Neural cell (in vitro differentiated cells): ENCODE measurements around the gene SGO1.

ENCODE experiments used
- CTCF ChIP-seq: fragments of 450-650 bp; IDR thresholded peaks from 2 replicates; pipeline ENCODE4 v1.5.1; 2014; ENCODE audit warnings: antibody characterized with exemption, mild to moderate bottlenecking, moderate library complexity; ENCODE audit not compliant: poor library complexity, severe bottlenecking
- EP300 ChIP-seq: fragments of 450-650 bp; conservative IDR thresholded peaks from 2 replicates; pipeline ENCODE4 v1.6.1; 2014; ENCODE audit warnings: antibody characterized with exemption, mild to moderate bottlenecking, moderate library complexity; ENCODE audit not compliant: poor library complexity, severe bottlenecking
- EZH2 ChIP-seq: fragments of 200-600, 300-800 bp; shearing (Covaris generic), sonication (generic); IDR thresholded peaks from 2 replicates; pipeline ENCODE4 v1.6.1; 2014; ENCODE audit warnings: antibody characterized with exemption, low read length, borderline replicate concordance, mild to moderate bottlenecking; ENCODE audit not compliant: insufficient read depth, poor library complexity, severe bottlenecking
- MXI1 ChIP-seq: fragments of 450-650 bp; conservative IDR thresholded peaks from 2 replicates; pipeline ENCODE4 v1.6.1; 2014; ENCODE audit warnings: antibody characterized with exemption, mild to moderate bottlenecking; ENCODE audit not compliant: poor library complexity, severe bottlenecking
- POLR2AphosphoS5 ChIP-seq: IDR thresholded peaks from 2 replicates; pipeline ENCODE4 v1.6.1; 2012
- RAD21 ChIP-seq: fragments of 450-650 bp; conservative IDR thresholded peaks from 2 replicates; pipeline ENCODE4 v1.6.1; 2014; ENCODE audit warnings: antibody characterized with exemption, mild to moderate bottlenecking, moderate library complexity
- REST ChIP-seq: IDR thresholded peaks from 2 replicates; pipeline ENCODE4 v1.6.1; 2012; ENCODE audit warnings: borderline replicate concordance
- SMC3 ChIP-seq: fragments of 450-650 bp; conservative IDR thresholded peaks from 2 replicates; pipeline ENCODE4 v1.6.1; 2014; ENCODE audit warnings: antibody characterized with exemption, mild to moderate bottlenecking, moderate library complexity; ENCODE audit not compliant: poor library complexity
- TAF1 ChIP-seq: IDR thresholded peaks from 2 replicates; pipeline ENCODE4 v1.6.1; 2012; ENCODE audit warnings: low read depth

GRCh38 chr3:20142517-20142916, 43.5 kb downstream of the SGO1 start:
- TF ChIP-seq CTCF (no peak), POLR2AphosphoS5 (no peak), RAD21 (no peak), EZH2 (no peak), MXI1 (no peak), EP300 (no peak), SMC3 (no peak), TAF1 (no peak), REST (no peak)
